ENCODE measurements around the gene SHOC1. TPM values are rescaled to one million over a fixed set of nuclear protein-coding genes. Genes with fewer than 3 reads are reported as not detected.

The SHOC1 gene
- total and polyA plus RNA-seq, 2 donors (not counting 1 experiment from before 2014, with no cell fraction given), result under 0.01 to 0.02 TPM

- H3K4me2 ChIP-seq (ENCODE audit: extremely low read depth, insufficient read depth, low read length), result no peak overlapping the region
- no peaks in the 10 kb centered on the region for H3K79me2 ChIP-seq (ENCODE audit: control insufficient read depth, insufficient read depth, low read length)
- no peaks in the 10 kb centered on the region for H3K4me1 ChIP-seq (ENCODE audit: control insufficient read depth, extremely low read depth, insufficient read depth, low read length)
- H4K20me1 ChIP-seq (ENCODE audit: control insufficient read depth, extremely low read depth, insufficient read depth, low read length), result no peaks in the 10 kb centered on the region
- DNase-seq (ENCODE audit: low read depth in 2 of 2), result no peak
- TF ChIP-seq CTCF (conservative IDR thresholded peaks at IDR 0.05 in 1 of 2, IDR thresholded peaks at IDR 0.05 in 1 of 2; ENCODE audit: low read depth in 1 of 2, low read length in 2 of 2) (no peak), EZH2 (IDR thresholded peaks at IDR 0.05; ENCODE audit: low read length, missing control alignments) (no peak)
- H3K9me3 ChIP-seq (ENCODE audit: control insufficient read depth, insufficient read depth, low read depth, low read length), result no peaks in the 10 kb centered on the region
- H3K36me3 ChIP-seq (ENCODE audit: control insufficient read depth, insufficient read depth, low read length), result no peaks in the 10 kb centered on the region
- no peak overlapping the region for H3K9ac ChIP-seq (ENCODE audit: insufficient read depth, low read length)
- no peak overlapping the region for H3K4me3 ChIP-seq (replicated peaks in 1 of 4; ENCODE audit: control extremely low read depth in 1 of 4, insufficient read depth in 1 of 4, low read depth in 3 of 4, low read length in 4 of 4)
- H3K27ac ChIP-seq (ENCODE audit: insufficient read depth, low read length), result no peak overlapping the region
- H3K27me3 ChIP-seq (ENCODE audit: control insufficient read depth, insufficient read depth, low read length), result no peaks in the 10 kb centered on the region
- H2AFZ ChIP-seq (ENCODE audit: low read length), result no peak overlapping the region
These were observed 10.5 kb upstream of the SHOC1 start for GRCh38 chr9:111805262-111805661.

- H4K20me1 ChIP-seq (ENCODE audit: control insufficient read depth, extremely low read depth, insufficient read depth, low read length), result no peaks in the 10 kb centered on the region
- no peak for DNase-seq (ENCODE audit: low read depth in 2 of 2)
- no peak overlapping the region for H2AFZ ChIP-seq (ENCODE audit: low read length)
- no peak overlapping the region for H3K27ac ChIP-seq (ENCODE audit: insufficient read depth, low read length)
- no peaks in the 10 kb centered on the region for H3K27me3 ChIP-seq (ENCODE audit: control insufficient read depth, insufficient read depth, low read length)
- H3K4me3 ChIP-seq (replicated peaks in 1 of 4; ENCODE audit: control extremely low read depth in 1 of 4, insufficient read depth in 1 of 4, low read depth in 3 of 4, low read length in 4 of 4), result no peak overlapping the region
- TF ChIP-seq EZH2 (IDR thresholded peaks at IDR 0.05; ENCODE audit: low read length, missing control alignments) (no peak), CTCF (conservative IDR thresholded peaks at IDR 0.05 in 1 of 2, IDR thresholded peaks at IDR 0.05 in 1 of 2; ENCODE audit: low read depth in 1 of 2, low read length in 2 of 2) (no peak)
- H3K4me1 ChIP-seq (ENCODE audit: control insufficient read depth, extremely low read depth, insufficient read depth, low read length), result no peaks in the 10 kb centered on the region
- no peaks in the 10 kb centered on the region for H3K9me3 ChIP-seq (ENCODE audit: control insufficient read depth, insufficient read depth, low read depth, low read length)
- no peak overlapping the region for H3K4me2 ChIP-seq (ENCODE audit: extremely low read depth, insufficient read depth, low read length)
- no peaks in the 10 kb centered on the region for H3K79me2 ChIP-seq (ENCODE audit: control insufficient read depth, insufficient read depth, low read length)
- H3K36me3 ChIP-seq (ENCODE audit: control insufficient read depth, insufficient read depth, low read length), result no peaks in the 10 kb centered on the region
- H3K9ac ChIP-seq (ENCODE audit: insufficient read depth, low read length), result no peak overlapping the region
These were observed 9.9 kb upstream of the SHOC1 start for GRCh38 chr9:111804636-111805035.

- Histone ChIP-seq H3K27ac (ENCODE audit: insufficient read depth, low read length) (no peak overlapping the region), H3K4me1 (ENCODE audit: control insufficient read depth, extremely low read depth, insufficient read depth, low read length) (no peaks in the 10 kb centered on the region), H3K9me3 (ENCODE audit: control insufficient read depth, insufficient read depth, low read depth, low read length) (no peaks in the 10 kb centered on the region), H3K79me2 (ENCODE audit: control insufficient read depth, insufficient read depth, low read length) (no peaks in the 10 kb centered on the region), H3K4me3 (replicated peaks in 1 of 4; ENCODE audit: control extremely low read depth in 1 of 4, insufficient read depth in 1 of 4, low read depth in 3 of 4, low read length in 4 of 4) (no peak overlapping the region), H3K36me3 (ENCODE audit: control insufficient read depth, insufficient read depth, low read length) (no peaks in the 10 kb centered on the region), H2AFZ (ENCODE audit: low read length) (no peak overlapping the region), H3K9ac (ENCODE audit: insufficient read depth, low read length) (no peak overlapping the region), H4K20me1 (ENCODE audit: control insufficient read depth, extremely low read depth, insufficient read depth, low read length) (no peaks in the 10 kb centered on the region), H3K27me3 (ENCODE audit: control insufficient read depth, insufficient read depth, low read length) (no peaks in the 10 kb centered on the region), H3K4me2 (ENCODE audit: extremely low read depth, insufficient read depth, low read length) (no peak overlapping the region)
- TF ChIP-seq EZH2 (IDR thresholded peaks at IDR 0.05; ENCODE audit: low read length, missing control alignments) (no peak), CTCF (conservative IDR thresholded peaks at IDR 0.05 in 1 of 2, IDR thresholded peaks at IDR 0.05 in 1 of 2; ENCODE audit: low read depth in 1 of 2, low read length in 2 of 2) (no peak)
- DNase-seq (ENCODE audit: low read depth in 2 of 2), result no peak
These were observed 9.2 kb upstream of the SHOC1 start for GRCh38 chr9:111803924-111804323.
